DND-41 (cell line): ENCODE measurements around the gene SIPA1L3.
A peak's percentile ranks its signal among the peaks of the same experiment; 100 is the strongest.

Source experiments
- ATAC-seq: fragments of 200-7000 bp; cut with Tn5 transposase; 3 replicates; pipeline ENCODE4 v1.9.1; 2021; ENCODE audit warnings: low read depth; ENCODE audit not compliant: insufficient read depth
- DNase-seq: peaks from one replicate; pipeline ENCODE4 v3.0.0-alpha.2; 2020
- H2AFZ ChIP-seq: 2 replicates; pipeline ENCODE4 v1.6.0; 2012; ENCODE audit warnings: low read depth, low read length
- H3K27ac ChIP-seq: 2 replicates; pipeline ENCODE4 v1.5.1; 2012; ENCODE audit warnings: low read length, inconsistent platforms
- H3K27me3 ChIP-seq: fragments of 200-600 bp; sonication (generic); 2 replicates; pipeline ENCODE4 v1.6.0; 2012; ENCODE audit warnings: low read length, mild to moderate bottlenecking, inconsistent platforms; ENCODE audit not compliant: insufficient read depth, poor library complexity
- H3K36me3 ChIP-seq: 2 replicates; pipeline ENCODE4 v1.5.1; 2012; ENCODE audit warnings: low read length, inconsistent platforms; ENCODE audit not compliant: insufficient read depth
- H3K4me1 ChIP-seq: 2 replicates; pipeline ENCODE4 v1.5.1; 2012; ENCODE audit warnings: mild to moderate bottlenecking, low read length; ENCODE audit not compliant: insufficient read depth
- H3K4me2 ChIP-seq: 2 replicates; pipeline ENCODE4 v1.6.0; 2012; ENCODE audit warnings: mild to moderate bottlenecking, moderate library complexity, low read length, inconsistent platforms; ENCODE audit not compliant: insufficient read depth
- H3K4me3 ChIP-seq, 2 experiments: fragments of 200-600 bp in 1 of 2; shearing (Covaris generic) in 1 of 2; 2 replicates each; pipeline ENCODE4 v1.5.1; 2012 to 2016; ENCODE audit warnings: inconsistent platforms in 2 of 2, low read length in 2 of 2, mild to moderate bottlenecking in 2 of 2, low read depth in 1 of 2, moderate library complexity in 1 of 2
- H3K79me2 ChIP-seq: 2 replicates; pipeline ENCODE4 v1.6.0; 2012; ENCODE audit warnings: low read length, inconsistent platforms; ENCODE audit not compliant: insufficient read depth
- H3K9ac ChIP-seq: 2 replicates; pipeline ENCODE4 v1.6.0; 2012; ENCODE audit warnings: low read depth, mild to moderate bottlenecking, inconsistent platforms, low read length, moderate library complexity
- H3K9me3 ChIP-seq: 2 replicates; pipeline ENCODE4 v1.5.1; 2012; ENCODE audit warnings: low read length, moderate library complexity, mild to moderate bottlenecking, inconsistent platforms; ENCODE audit not compliant: insufficient read depth, severe bottlenecking
- H4K20me1 ChIP-seq: 2 replicates; pipeline ENCODE4 v1.6.0; 2012; ENCODE audit warnings: low read length; ENCODE audit not compliant: insufficient read depth
- CTCF ChIP-seq: IDR thresholded peaks from 2 replicates; pipeline ENCODE4 v1.5.1; 2012; ENCODE audit warnings: borderline replicate concordance, low read length, moderate library complexity, mild to moderate bottlenecking; ENCODE audit not compliant: poor library complexity, severe bottlenecking; ENCODE audit errors: extremely low read depth
- EZH2 ChIP-seq: IDR thresholded peaks from 3 replicates; pipeline ENCODE4 v1.6.1; 2012; ENCODE audit warnings: borderline replicate concordance, low read depth, mild to moderate bottlenecking, moderate library complexity, low read length, inconsistent platforms; ENCODE audit not compliant: severe bottlenecking

Gene SIPA1L3

DNA sequence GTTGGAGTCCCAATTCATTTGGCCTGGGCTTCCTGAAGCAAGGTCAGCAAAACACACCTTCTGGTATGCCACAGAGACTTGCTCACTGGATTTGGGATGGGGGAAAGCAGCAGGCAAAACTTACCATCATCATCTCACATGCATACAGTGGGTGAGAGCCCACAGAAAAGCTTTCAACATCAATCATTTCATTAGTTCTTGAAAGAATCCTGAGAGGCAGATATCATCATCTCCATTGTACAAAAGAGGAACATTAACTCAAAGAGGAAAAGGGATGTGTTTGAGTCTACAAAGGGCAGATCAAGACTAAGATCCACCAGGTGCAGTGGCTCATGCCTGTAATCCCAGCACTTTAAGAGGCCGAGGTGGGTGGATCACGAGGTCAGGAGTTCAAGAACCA, 7.0 kb upstream of the SIPA1L3 start:
- no peak for ATAC-seq
- Histone ChIP-seq H3K27ac (no peak overlapping the region), H3K4me1 (0 out of 2 replicates have a peak, but pooled peaks cover 3% of the 10 kb centered on the region), H3K4me2 (no peak overlapping the region), H3K27me3 (no peaks in the 10 kb centered on the region), H3K9ac (no peak overlapping the region), H2AFZ (peak overlapping the region; percentile 17; the same call in 1 of the 2 replicates), H3K9me3 (no peaks in the 10 kb centered on the region), H3K4me3 (no peak overlapping the region), H3K79me2 (no peaks in the 10 kb centered on the region), H3K36me3 (no peaks in the 10 kb centered on the region), H4K20me1 (no peaks in the 10 kb centered on the region)
- no peak for DNase-seq
- TF ChIP-seq CTCF (no peak), EZH2 (no peak)

DNA sequence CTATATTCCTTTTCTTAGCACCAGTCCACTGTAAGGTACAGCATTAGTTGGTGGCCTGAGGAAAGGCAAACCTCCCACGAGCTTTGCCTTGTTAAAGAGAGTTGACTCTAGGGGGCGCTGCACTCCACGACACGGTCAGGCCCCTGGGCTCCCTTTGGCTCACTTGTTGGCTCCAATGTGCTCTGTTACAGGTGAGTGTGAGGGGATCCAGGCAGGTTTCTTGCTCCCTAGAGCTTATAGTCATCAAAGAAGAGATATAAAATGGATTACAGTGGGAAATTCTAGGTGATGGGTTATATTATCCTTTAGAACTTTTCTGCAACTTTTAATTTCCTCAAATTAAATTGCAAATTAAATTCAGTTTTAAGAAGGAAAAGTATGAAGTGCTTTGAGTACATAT, 4.3 kb upstream of the SIPA1L3 start:
- Histone ChIP-seq H3K4me2 (no peak overlapping the region), H2AFZ (no peak overlapping the region), H3K9ac (no peak overlapping the region), H3K27me3 (no peaks in the 10 kb centered on the region), H3K9me3 (no peaks in the 10 kb centered on the region), H3K36me3 (no peaks in the 10 kb centered on the region), H3K79me2 (peaks cover 3% of the 10 kb centered on the region), H3K4me3 (no peak overlapping the region), H3K27ac (no peak overlapping the region), H4K20me1 (no peaks in the 10 kb centered on the region), H3K4me1 (peaks cover 12% of the 10 kb centered on the region)
- TF ChIP-seq CTCF (peak; percentile 88), EZH2 (no peak)
- DNase-seq: peak; percentile 78
- peak; percentile 20; the same call in 2 of the 3 replicates for ATAC-seq

- H3K9ac ChIP-seq: no peak overlapping the region
- no peak overlapping the region for H3K27ac ChIP-seq
- no peak overlapping the region for H2AFZ ChIP-seq
- no peak overlapping the region for H3K4me2 ChIP-seq
- DNase-seq (no peak), ATAC-seq (no peak)
- H3K79me2 ChIP-seq: peaks cover 7% of the 10 kb centered on the region
- TF ChIP-seq CTCF: no peak
- TF ChIP-seq EZH2: no peak
- H3K36me3 ChIP-seq: no peaks in the 10 kb centered on the region
- H4K20me1 ChIP-seq: peaks cover 3% of the 10 kb centered on the region; the same call in 1 of the 2 replicates
- H3K27me3 ChIP-seq: no peaks in the 10 kb centered on the region
- no peaks in the 10 kb centered on the region for H3K9me3 ChIP-seq
- H3K4me3 ChIP-seq: no peak overlapping the region
- peaks cover 16% of the 10 kb centered on the region for H3K4me1 ChIP-seq
These were observed 3.9 kb upstream of the SIPA1L3 start for GRCh38 chr19:37903096-37903495.
